Left kidney (tissue), 2 donors: Measurements from ENCODE around the gene HCFC1R1. TPM values are rescaled to one million over a fixed set of nuclear protein-coding genes. Genes with fewer than 3 reads are reported as not detected.

Experiments
- DNase-seq: peaks from one replicate; pipeline ENCODE4 v3.0.0-alpha.2; 2013
- polyA plus RNA-seq: library from polyadenylated mRNA; unstranded; fragments of 120-200 nt; gene quantifications from one replicate; pipeline ENCODE4 v1.2.1, GENCODE V29; 2013; ENCODE audit not compliant: insufficient read length

HCFC1R1 gene
- polyA plus RNA-seq, 1 donor: 56.2 TPM

DNA sequence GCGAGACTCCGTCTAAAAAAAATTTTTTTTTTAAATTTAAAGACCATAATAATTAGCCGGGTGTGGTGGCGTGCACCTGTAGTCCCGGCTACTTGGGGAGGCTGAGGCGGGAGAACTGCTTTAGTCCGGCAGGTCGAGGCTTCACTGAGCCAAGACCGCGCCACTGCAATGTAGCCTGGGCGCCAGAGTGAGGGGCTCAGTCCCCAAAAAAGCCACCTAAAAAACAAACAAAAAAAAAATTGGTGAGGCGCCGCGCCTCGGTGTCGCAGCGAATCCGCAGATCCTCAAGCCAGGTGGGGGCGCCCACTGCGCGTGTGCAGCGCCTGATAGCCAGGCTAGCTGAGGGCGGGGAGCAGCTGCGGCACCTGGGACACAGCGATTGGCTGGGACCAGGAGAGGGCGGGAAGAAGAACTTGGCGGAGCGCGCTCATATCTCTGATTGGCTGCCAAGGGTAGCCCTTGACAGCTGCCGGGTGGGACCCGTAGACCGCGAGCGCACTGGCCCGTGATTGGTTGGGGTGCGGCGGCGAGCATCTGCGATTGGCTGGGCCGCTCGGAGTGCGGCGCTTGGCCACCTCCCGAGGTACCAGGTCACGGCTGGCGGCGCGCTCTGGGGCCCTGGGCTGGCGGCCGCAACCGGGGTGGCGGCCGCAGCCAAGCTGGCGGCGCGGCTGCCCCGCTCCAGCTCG is 20.0 kb downstream of the HCFC1R1 start:
- DNase-seq: peak; percentile 96

DNA sequence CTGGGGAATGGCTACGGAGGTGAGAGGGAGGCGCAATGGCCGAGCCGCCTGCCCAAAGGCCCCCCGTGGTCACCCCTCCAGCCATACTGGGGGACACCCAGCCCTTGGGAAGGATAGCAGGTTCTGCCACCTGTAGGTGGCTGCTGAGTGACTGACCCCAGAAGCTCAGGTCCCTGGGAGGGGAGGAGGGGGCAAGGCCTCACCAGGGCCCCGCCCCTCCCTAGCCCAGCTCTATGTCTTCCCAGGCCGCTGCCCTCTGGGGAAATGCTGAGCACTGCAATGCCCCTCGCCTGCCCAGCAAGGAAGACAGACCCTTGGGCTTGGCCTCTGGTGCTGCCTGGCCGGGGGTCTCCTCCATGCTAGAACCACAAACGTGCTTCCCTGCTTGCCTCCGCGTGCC is 22.4 kb downstream of the HCFC1R1 start:
- no peak for DNase-seq

DNA sequence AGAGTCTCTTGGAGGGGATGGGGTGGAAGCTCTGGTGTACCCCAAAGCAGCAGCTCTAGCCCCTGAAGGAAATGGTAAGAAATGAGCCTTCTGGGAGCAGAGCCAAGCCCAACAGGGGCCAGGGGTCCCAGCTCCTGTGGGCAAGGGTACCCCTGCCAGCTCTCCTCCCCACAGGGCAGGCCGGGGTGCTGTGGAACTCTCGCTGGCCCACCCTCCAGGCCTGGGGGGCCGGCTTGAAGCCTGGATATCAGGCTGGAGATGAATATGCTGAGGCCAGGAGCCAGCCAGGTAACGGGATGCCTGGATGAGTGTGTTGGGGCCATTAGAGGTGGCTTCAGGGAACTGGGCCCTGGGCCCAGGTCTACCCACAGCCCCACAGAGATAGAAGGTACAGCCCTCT is 23.2 kb downstream of the HCFC1R1 start:
- no peak for DNase-seq

DNA sequence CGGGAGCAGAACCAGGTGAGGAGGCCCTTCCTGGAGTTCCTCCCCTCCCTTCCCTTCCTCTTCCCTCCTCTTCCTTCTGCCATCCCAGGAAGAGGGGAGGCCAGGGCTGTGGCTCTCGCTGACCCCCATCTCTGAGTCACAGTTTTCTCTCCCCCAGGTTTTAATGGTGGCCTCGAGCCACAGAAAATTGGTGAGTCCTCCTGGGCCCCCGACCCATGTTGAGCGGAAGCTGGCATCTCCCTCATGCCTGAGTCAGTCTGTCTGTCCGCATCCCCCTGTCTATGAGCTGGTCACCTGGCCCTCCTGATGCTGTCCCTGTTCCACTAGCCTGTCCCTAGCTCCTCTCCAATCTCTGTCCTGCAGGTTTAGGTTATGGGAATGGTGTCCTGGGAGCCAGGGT is 23.8 kb downstream of the HCFC1R1 start:
- no peak for DNase-seq

DNA sequence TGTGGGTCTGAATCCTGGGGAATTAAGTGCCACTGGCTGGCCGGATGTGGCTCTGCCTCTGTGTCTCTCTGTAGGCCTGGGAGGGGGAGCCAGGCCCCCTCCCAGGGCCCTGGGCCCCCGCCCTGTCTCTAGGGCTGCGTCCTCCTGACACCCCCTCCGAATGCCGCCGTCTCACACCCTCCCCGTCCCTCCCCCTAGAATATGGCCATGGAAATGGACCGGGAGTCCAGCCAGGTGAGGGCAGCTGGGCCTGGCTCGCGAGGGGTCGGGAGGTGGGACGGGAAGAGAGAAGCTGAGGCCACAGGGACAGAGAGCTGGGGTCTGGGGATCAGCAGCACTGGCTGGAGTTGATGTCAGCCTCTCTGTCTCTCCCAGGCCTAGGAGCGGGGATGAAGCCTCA is 27.4 kb downstream of the HCFC1R1 start:
- no peak for DNase-seq

DNA sequence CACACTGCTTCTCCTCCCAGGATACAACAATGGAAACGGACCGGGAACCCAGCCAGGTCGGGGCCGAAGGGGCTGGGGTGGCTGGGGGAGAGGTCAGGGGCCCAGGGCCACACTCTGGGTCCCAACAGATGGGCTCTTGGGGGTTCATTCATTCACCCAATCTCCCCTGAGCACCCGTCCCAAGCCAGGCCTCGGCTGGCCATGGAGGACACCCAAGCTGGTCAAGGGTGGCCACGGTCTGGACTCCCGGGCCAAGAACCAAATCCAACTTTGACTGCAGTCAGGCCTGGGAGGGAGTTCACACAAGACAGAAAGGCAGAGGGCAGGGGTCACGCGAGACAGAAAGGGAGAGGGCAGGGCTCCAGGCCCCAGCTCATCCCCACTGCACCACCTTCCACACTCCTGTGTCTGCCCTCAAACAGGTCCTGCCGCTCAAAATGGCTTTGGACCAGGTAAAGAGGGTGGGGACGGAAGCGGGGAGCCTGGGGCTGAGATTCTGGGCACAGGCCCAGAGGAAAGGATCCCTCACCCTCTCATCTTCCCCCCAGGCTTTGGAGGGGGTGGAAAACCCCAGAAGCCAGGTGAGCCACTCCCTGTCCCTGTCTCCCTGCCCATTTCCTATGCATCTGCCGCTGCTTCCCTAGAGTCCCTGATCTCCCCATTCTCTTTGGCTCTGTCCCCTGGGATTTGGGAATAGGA is 31.2 kb downstream of the HCFC1R1 start:
- DNase-seq: no peak

DNA sequence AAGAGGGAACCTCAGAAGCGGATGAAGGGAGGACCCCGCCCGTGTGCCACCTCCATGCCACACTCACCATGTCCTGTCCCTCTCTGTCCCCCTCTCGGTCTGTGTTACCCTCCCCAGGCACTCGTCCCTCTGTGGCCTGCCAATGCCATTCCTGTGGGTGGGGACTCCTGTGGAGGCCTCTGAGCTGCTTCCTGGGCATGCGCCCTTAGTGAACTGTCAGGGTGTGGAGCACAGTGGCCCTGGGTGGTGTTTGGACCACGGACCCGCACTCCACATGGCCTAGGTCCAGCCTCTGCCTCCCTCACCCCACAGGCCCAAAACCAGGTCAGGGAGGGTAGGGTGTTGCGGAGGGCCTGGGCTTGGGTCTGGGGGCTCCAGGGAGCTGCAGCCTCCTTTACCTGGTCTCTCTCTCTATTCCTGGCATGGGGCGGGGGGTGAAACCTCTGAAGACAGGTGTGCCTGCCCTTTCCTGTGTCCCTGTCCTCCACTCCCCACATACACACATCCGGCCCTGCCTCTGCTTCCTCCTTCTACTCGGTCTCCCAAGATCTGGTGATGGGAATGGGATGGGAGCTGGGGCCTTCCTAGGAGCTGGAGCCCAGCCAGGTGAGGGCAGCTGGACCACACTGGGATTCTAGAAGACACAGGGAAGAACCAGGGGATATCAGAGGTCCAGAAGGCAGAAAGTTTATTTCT is 32.0 kb downstream of the HCFC1R1 start:
- DNase-seq: no peak

DNA sequence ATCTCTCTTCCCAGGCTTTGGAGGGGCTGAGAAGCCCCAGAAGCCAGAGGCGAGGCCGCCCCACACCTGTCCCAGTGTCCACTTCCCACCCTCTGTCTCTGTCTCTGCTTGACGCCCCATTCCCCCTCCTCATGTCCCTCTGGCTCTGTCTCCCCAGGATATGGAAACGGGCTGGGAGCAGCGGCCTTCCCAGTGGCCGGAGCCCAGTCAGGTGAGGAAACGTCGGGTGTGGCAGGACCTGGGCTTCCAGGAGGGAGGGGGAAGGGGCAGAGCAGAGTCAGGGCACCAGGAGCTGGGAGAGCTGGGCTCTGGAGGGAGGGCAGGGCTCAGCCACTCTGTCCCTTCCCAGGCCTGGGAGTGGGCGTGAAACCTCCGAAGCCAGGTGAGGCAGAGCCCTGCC is 32.9 kb downstream of the HCFC1R1 start:
- DNase-seq: no peak

DNA sequence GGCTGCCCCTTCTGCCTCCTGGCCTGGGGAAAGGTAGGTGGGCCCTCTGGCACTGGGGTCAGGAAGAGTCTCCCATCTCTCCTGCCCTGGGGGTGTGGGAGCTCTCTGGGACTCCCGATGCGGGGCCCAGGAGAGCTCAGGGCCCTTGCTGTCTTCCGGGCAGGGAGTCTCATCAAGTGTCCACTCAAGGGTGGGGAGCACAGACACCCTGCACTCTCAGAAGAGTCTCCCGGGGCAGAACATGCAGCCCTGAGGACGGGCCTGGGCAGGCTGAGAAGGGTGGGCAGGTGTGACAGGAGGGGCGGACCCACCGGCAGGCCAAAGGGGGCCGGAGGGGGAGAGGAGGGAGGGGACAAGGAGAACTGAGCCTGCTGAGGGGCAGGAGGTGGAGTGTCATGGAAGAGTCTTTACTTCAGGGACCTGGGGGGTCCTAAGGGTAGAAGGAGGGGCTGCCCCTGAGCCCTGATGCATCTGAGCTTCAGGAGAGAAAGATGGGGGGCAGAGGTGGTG is 35.1 kb downstream of the HCFC1R1 start:
- DNase-seq: no peak

DNA sequence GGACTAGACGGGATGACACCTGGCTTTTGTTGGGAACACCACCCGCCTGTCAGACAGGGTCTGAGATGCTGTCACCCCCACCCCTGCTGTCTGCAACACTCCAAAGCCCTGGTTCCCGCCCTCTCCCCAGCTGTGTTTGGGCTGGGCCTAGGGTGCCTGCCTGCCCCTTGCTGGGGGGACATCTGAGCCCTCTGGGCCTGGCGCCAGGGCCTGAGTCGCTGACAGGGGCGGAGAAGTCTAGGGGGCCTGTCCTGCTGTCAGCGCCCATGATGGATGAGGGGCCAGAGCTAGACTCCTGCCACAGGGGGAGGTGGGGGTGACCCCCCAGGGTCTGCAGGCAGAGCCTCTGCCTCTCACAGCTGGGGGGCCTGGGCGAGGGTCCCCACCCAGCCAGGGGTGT is 35.9 kb downstream of the HCFC1R1 start:
- DNase-seq: no peak

DNA sequence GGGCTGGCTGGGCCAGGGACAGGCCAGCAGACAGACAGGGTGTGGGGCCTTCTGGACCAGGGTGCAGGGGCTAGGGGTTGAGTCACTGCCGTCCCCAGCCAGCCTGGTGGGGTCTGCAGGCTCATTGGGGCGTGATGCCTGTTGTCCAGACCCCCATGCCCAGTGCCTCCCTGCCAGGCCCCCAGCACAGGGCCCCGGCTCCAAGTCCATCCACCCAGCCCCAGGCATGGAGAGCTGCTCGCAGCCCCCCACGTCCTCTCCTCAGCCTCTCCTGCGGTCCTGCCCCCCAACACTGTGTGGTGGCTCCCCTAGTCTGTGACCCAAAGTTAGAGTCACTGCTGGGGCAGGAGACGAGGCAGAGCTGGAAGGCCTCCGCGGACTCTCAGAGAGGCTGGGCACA is 36.5 kb downstream of the HCFC1R1 start:
- no peak for DNase-seq

DNA sequence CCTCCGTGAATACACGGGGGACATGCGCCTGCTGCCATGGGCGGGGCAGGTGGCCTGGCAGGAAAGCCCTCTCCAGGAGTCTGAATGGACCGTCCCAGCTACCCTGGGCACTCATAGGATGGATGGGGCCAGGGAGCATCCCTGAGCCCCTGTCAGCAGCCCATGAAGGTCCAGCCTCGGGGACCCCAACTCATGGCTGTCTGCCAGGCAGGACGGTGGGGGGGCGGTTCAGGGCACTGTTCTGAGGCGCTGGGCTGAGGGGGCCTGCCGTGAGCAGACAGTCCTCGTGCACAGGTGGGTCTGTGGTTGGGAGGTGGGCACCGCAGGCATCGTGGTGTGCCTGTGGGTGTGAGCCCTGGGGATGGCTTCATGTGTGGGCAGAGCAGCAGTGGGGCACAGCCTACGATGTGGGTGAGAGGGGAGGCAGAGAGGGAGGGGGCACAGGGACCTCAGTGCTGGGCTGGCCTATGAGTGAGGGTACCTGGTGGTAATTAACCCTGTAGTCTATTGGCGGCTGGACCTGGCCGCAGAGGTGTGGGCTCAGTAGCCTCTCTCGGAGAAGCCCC is 37.0 kb downstream of the HCFC1R1 start:
- DNase-seq: no peak

DNA sequence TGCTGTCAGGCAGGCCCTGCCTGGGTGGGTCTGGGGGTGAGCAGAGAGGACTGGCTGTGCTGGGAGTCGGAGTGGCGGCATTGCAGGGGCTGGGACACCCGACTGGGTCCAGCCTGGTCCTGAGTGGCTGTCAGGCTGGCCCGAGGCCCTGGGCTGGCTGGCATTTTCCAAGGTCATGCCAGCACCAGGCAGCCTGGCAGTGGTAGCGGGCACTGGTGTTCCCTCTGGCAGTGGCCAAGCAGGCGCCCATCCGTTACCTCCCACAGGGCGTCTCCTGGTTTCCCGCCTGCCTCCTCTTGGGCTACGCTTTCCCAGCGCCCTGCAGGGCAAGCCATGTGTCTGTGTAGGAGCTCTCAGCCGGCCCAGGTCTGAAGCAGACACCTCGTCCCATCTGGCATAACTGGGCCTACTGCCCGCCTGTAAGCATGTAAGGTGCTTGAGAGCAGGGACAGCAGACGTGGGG is 37.8 kb downstream of the HCFC1R1 start:
- DNase-seq: no peak

DNA sequence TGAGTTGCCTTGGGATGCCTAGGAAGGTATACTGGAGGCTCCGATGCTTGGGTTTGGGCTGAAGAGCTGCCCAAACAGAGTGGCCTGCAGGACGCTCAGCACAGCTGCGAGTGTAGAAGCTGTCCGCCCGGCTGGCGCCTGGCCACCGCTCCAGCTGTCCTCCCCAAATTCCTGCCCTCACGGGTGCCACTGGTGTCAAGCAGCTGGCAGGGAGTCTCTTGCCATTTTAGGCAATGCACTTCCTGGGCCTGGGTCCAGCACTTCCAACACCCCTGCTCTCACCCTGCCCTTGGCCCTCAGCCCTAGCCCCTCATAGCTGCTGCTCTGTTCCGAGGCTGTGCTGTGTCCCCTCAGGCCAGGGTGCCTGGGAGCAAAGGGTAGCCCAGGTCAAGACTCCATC is 38.3 kb downstream of the HCFC1R1 start:
- no peak for DNase-seq

DNA sequence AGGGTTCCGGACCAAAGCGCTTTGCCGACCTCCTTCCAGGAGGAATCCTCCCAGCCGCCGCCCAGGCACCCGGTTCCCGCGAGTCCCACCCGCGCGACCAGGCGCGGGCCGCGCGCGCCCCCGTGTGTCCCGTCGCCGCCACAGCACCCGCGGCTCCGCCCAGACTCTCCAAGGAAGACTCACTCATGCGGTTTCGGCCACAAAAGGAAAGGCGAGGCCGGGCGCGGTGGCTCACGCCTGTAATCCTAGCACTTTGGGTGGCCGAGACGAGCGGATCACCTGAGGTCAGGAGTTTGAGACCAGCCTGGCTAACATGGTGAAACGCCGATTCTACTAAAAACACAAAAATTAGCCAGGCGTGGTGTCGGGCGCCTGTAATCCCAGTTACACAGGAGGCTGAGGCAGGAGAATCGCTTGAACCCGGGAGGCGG is 40.0 kb downstream of the HCFC1R1 start:
- peak; percentile 78 for DNase-seq

DNA sequence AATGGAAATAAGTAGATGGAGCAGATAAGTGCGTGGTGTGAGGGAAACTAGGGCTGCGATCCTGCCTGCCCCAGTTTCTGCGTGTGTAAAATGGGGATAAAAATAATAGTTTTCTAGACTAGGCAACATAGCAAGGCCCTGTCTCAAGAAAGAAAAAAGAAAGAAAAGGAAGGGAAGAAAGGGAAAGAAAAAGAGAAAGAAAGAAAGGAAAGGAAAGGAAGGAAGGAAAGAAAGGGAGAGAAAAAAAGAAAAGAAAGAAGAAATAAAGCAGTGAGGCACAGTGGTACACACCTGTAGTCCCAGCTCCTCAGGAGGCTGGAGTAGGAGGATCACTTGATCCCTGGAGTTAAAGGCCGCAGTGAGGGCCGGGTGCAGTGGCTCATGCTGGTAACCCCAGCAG is 41.3 kb downstream of the HCFC1R1 start:
- no peak for DNase-seq

DNA sequence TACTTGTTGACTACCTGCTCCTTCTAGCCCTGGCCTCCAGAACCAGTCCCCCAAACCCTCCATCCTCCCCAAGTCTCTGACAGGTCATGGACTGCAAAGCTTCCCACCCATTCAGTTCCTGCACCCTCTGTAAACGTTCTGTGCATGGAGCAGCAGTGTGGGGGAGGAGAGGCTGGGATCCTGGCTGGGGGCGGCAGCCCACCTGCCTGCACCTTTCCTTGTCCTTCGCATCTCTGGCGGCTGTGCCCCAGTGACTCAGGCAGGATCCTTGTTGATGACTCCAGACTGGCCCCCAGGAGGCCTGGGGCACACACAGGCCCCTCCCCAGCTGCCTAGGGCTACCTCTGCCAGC is 41.9 kb downstream of the HCFC1R1 start:
- DNase-seq: no peak

DNA sequence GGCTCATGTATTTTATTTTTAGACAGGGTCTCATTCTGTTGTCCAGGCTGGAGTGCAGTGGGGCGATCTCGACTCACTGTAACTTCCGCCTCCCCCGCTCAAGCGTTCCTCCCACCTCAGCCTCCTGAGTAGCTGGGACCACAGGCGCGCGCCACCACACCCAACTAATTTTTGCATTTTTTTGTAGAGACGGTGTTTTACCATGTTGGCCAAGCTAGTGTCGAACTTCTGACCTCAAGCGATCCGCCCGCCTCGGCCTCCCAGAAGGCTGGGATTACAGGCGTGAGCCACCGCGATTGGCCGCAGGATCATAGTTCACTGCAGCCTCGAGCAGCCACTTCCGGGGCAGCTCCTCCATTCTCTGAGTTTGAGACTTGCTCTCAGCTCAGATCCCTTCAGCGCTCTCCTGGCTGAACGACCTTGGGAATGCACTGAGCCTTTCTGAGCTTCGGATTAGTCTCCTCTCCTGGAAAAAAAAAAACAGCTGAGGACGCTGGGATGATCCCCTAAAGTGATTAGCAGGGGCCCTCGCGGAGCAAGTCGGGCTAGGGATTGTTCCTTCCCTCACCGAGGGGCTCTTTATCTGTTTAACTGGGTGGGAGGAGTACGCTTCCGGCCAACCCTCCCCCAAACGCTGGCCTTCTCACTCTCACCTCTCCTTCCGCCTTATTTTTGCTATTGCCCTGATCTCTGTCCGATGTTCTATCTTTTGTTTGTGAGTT is 42.4 kb downstream of the HCFC1R1 start:
- no peak for DNase-seq

DNA sequence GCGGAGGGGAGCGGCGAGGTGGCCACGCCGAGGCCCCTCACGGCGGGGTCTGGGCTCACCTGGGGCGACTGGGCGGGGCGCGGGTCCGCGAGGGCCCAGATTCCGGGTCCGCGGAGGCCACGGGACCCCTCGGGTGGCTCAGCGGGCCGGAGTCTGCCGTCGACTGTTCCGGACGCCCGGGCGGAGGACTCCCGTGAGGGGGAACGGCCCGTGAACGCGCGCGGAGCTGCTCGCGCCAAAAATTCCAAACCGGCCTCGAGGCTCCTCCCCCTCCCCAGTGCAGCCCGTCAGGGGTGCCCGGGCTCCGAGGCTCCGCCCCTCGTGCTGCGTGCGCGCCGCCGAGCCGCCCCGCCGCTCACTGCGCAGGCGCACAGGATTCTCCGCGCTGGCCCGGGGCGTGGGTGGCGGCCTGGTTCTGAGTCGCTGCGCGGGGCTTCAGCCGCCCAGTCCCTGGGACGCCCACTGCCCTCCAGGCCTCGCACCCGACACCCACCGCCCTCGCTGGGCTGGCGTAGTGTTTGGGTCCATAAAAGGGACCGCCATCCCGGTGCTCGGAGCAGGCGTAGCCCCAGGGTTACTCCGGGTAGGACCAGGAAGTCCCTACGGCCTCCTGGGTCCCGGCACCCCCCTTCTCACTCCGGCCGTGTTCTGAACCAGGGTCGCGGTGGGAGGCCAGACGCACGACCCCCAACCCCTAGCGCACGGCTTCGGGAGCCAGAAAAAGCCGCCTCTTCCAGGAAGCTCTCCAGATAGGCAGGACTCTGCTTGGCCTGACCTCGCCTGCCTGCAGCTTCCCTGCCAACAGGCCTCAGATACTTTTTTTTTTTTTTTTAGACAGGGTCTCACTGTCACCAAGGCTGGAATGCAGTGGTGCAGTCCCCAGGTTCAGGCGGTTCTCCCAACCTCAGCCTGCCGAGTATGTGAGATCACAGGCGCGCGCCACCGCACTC is 43.2 kb downstream of the HCFC1R1 start, which contains the start of gene PKMYT1:
PKMYT1 (minus strand) TSS at position 220 of the 950 bp plus-strand sequence. CDS start 789 bp downstream, outside the sequence.
- peak; percentile 91 for DNase-seq

DNA sequence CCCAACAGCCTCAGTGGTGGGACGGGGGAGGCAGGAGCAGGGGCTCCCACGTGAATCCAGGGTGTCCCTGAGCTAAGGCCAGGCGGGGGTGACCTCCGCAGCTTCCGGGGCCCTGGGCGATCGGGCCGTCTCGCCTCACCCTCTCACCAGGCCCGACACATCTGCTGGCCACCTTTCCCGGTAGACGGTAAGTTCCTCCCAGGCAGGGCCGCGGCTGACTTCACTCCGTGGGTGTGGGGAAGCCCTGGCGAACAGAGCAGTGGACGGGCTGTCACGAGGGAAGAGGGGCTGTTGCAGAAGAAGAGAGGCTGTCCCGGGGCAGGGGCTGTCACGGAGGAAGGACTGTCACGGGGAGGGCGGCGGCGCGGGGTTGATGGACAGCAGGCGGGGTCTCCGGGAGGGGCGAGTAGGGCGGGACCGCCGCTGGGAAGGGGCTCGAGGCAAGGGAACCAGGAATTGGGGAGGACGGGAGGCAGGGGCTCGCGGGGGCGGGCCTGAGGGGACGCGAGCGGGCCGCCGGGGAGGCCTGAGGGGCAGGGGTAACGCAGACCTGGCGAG is 44.0 kb downstream of the HCFC1R1 start:
- DNase-seq: no peak
